Skin of body (tissue), 2 donors: ENCODE data around the gene LINGO1. TPM values are rescaled to one million over a fixed set of nuclear protein-coding genes. Genes with fewer than 3 reads are reported as not detected.

ENCODE experiments used
- DNase-seq: peaks from one replicate; lab custom pipeline; 2025; lab: John Stamatoyannopoulos, UW
- total RNA-seq: library from RNA; depleted of rRNA; stranded (reverse); fragments of >200 nt; gene quantifications from one replicate; pipeline ENCODE4 v1.2.3, GENCODE V29; 2014

LINGO1 gene
- total RNA-seq, 1 donor from 2014 or later = 4.6 TPM

- DNase-seq = no peak
These were observed 34.8 kb downstream of the LINGO1 start for GRCh38 chr15:77597804-77598453.

GRCh38 chr15:77596821-77597803, 35.6 kb downstream of the LINGO1 start:
- DNase-seq = no peak

- DNase-seq = no peak
These were observed 37.5 kb downstream of the LINGO1 start for GRCh38 chr15:77595231-77595630.

- no peak for DNase-seq
These were observed 40.0 kb downstream of the LINGO1 start for GRCh38 chr15:77592758-77593157.

- no peak for DNase-seq
These were observed 40.6 kb downstream of the LINGO1 start for GRCh38 chr15:77591968-77592613.

- DNase-seq = no peak
These were observed 42.9 kb downstream of the LINGO1 start for GRCh38 chr15:77589839-77590238.

GRCh38 chr15:77588126-77588525, 44.6 kb downstream of the LINGO1 start:
- no peak for DNase-seq

GRCh38 chr15:77584691-77585090, 48.0 kb downstream of the LINGO1 start:
- no peak for DNase-seq

GRCh38 chr15:77584201-77584600, 48.5 kb downstream of the LINGO1 start:
- no peak for DNase-seq

GRCh38 chr15:77582763-77583162, 49.9 kb downstream of the LINGO1 start:
- DNase-seq = no peak

- no peak for DNase-seq
These were observed 50.7 kb downstream of the LINGO1 start for GRCh38 chr15:77581896-77582569.

- no peak for DNase-seq
These were observed 51.6 kb downstream of the LINGO1 start for GRCh38 chr15:77580996-77581682.

GRCh38 chr15:77579498-77580188, 53.1 kb downstream of the LINGO1 start:
- DNase-seq = no peak

GRCh38 chr15:77578641-77579372, 53.9 kb downstream of the LINGO1 start:
- DNase-seq = no peak

- DNase-seq = no peak
These were observed 55.3 kb downstream of the LINGO1 start for GRCh38 chr15:77577366-77577950.

- no peak for DNase-seq
These were observed 56.2 kb downstream of the LINGO1 start for GRCh38 chr15:77576538-77576937.

- DNase-seq = no peak
These were observed 57.3 kb downstream of the LINGO1 start for GRCh38 chr15:77575203-77575934.

- no peak for DNase-seq
These were observed 58.0 kb downstream of the LINGO1 start for GRCh38 chr15:77574521-77575202.
